Activated T-cell treated with anti-CD3 and anti-CD28 coated beads for 24 hours (primary cell): ENCODE measurements around the gene HACL1.

ENCODE experiments used
- DNase-seq: peaks from one replicate; pipeline ENCODE4 v3.0.0-alpha.2; 2020; ENCODE audit warnings: low read depth

HACL1 gene

DNA sequence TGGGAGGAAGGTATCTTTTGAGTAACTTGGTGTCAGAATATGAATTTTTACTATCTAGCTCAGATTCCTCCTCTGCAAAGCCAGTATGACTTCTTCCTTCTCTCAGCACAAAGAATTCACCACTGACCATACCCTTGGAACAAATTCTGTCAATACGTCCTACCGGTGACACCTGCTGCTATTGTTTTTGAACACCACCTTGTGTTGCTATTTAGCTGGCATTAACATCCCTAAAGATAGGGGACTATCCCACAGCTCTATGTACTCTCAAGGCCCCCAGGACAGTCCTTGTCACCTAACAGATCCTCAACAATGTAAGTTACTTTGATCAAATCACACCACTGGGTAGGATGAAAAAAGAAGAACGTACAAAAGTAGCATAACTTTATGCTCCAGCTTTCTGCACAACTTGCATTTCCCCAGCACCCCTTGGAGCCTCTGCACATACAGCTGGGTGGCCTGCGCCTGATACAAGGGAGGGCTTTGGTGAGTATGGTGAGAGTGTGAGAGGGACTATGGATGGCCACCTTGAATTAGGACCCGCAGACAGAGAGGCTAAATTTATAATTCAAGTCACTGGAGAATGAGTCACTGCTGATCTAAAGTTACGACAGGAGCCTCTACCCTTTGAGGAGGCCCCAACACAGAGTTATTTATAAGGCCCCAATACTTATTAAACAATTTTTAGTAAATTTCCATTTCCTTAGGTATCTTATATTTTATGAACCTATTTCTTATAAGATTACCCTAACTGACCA lies 77.5 kb downstream of the HACL1 start:
- no peak for DNase-seq

DNA sequence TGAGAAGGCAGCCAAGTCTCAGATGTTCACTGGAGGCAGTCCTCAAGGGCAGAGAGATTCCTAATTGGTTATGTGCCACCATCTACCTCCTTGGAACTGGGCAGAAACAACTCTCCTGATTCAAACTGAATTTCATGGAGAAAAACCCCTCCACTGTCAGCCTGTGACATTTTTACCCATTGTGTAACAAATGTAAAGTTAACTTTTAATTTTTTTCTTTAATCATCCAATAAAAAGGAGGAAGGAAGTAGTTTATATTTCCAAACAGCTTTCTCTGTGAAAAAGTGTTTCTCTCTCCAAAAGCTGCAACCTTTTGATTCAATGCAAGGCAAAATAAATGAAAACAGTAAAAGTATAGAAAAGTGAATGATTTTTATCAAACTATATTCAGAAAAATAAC lies 79.4 kb downstream of the HACL1 start:
- no peak for DNase-seq

DNA sequence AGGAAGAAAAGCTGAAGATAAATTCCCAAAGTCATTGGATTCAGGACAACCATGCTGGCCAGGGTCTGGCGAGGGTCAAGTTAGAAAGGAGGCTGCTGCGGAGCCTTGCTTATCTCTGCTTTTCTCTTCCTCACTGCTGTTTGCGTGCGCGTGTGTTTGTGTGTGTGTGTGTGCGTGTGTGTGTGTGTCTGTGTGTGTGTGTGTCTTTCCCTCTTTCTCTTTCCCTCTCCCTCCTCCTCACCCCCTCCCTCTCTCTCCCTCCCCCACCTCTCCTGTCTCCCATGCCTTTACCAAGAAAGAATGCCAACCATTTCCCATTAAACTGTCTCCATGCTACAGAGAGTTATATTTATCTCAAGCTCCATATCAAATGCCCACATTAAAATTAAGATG lies 79.8 kb downstream of the HACL1 start, which contains the start of gene COLQ:
TSS of gene COLQ (minus strand) at position 134 of the 393 bp plus-strand sequence. CDS start at position 53, 81 bp downstream.
- no peak for DNase-seq

DNA sequence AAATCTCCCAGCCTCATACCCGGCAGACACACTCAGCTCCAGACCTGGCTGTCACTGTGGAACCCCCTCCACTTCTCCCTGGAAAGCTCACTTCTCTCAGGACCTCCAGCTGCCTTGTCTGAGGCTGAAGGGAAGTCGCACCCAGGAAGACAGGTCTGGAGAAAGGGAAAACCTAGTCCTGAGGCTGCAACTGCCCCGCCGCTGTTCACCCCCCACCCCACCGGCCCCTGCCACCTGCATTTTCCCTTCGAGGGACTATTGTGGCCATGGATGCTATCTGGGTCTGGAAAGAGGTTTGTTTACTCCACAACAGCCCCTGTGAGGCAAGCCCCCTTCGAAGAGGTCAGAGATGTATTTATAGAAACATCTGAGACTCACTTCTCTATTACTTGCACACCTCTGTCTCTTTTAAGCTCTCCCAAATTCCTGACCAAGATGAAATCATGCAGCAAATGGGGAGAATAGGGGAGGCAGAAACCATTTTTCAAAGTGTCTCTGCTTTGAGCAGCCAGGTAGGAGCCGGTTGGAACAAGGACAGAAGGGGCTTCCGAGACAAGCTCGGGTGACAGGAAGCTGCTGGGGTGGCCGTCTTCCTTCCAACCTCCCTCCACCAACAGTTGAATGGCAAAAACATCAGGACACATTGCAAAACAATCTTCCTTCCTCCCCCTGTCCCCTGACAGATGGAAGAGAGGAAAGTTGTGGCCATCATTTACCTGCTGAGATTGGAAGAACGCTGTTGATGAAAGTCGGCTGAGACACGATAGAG lies 80.4 kb downstream of the HACL1 start:
- no peak for DNase-seq

DNA sequence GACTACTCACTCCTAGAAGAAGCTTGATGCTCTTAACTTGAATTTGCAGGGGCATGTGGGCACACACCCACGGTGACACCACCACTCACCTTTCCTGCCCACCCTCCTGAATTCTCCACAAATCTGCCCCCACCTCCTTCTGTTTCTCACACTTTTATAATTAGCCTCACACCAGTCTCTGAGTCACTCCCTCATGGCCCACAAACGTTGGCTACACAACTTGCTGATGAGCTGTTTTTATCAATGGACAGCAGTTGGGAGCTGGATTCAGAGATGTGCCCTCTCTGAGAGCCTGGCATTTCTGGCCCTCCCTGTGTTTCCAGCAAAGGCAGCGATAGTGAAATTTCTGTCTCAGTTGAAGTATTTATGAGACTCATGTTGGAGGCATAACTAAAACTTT lies 81.2 kb downstream of the HACL1 start:
- DNase-seq = peak; percentile 7

DNA sequence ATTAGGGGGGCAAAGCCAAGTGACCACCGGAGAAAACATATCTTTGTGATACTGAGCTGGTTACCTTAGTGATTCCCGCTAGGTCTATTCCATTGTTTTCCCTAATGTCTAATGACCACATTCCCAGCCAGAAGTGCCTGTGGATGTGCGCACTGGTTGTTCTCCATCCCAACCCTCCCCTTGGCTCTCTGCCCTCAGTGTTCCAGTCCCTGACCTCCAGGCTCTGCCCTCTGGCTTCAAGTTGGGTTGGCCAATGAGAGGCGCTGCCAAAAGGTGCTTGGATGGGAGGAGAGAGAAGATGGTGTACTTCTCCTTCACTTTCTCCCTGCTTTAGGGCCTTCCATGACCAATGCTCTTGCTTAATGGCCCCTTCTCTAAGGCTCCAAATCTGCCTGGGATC lies 82.3 kb downstream of the HACL1 start:
- DNase-seq = no peak

DNA sequence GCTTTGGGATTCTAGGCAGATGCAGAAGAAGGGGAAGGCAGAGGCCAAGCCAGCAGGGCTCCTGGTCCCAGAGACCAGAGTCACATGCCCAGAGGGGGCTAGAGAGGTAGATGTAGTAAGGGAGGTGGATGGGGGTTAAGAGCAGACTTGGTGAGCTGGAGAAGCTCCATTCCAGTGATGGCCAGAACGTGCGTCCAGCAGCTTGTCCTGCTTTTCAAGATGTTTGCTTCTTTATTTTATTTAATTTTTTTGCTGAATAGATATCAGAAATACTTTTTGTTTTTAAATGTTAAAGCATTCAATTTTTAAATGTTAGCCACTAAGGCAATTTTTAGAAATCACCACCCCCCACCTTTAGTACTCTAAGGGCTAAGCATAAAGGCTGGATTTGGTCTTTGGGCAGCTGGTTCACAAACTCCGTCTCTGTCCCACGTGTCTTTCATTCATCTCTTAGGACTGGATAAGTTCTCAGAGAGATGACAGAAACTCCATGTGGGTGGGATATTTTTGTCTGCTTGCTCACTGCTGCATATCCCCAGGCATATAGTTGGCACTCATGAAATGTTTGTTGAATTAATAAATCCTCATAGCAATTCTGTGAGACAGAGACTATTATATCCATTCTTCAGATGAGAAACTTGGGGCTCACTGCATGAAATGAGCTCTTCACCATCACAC lies 86.6 kb downstream of the HACL1 start:
- no peak for DNase-seq

DNA sequence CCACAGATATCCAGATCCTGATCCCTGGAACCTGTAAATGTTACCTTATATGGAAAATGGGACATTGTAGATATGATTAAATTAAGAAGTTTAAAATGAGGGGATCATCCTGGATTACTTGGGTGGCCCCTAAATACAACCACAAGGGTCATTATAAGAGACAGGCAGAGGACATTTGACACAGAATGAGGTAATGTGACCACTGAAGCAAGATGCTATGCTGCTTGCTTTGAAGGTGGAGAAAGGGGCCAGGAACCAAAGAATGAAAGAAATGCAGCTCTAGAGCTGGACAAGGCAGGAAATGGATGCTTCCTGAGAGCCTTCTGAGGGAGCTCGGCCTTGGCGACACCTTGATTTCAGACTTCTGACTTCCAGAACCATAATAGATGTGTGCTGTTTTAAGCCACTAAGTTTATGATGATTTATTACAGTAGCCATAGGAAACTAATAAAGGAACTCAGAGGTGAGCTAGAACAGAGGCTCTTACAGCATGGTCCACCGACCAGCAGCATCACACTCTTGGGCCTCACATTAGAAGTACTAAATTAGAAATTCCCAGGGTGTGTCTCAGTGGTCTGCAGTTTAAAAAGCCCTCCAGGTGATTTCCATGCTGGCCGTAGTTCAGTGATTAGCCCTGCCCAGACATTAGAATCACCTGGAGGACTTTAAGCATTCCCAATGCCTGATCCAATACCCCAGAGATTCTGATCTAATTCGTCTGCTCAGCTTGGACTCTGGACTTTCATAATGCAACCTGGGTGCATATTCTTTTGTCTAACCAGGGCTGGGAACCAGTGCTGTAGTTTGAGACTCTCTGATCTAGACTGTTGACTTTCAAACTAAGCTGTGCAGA lies 87.3 kb downstream of the HACL1 start:
- DNase-seq = no peak

DNA sequence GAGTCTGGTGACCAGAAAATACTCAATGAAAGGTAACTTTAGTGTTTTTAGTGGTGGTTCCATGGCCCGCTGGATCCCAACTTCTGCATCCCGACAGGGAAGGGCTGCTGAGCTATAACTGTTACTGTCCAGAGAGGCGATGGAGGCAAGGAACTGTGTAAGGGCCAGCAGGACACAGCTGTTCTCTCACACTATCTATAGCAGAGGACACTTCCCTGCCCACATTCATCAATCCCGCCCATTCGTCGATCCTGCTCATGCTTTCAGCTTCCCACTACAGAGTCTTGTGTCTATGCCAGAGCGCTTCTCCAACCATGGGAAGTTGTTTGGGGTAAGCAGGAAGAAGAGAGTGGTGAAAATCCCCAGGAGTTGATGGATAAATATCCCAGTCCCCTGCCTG lies 88.3 kb downstream of the HACL1 start:
- DNase-seq = no peak

DNA sequence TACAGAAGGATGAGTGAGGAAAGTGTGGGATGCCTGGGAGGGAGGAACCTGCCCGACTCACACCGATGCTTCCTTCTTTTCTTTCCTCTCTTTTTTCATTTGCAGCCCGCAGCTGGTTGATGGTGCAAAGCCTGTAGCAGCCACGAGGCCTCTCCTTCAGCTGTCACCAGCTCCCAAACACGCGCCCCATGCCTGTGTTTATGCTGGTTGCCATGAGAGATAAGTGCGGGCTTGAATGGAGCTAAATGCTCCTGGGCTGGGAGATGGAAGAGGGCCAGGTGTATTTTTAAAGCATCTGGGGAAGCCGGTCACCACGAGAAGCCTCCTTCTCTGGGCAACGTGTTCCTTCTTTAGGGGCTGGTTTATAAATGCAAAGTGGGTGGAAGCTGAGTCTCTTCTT lies 89.2 kb downstream of the HACL1 start:
- DNase-seq = no peak

DNA sequence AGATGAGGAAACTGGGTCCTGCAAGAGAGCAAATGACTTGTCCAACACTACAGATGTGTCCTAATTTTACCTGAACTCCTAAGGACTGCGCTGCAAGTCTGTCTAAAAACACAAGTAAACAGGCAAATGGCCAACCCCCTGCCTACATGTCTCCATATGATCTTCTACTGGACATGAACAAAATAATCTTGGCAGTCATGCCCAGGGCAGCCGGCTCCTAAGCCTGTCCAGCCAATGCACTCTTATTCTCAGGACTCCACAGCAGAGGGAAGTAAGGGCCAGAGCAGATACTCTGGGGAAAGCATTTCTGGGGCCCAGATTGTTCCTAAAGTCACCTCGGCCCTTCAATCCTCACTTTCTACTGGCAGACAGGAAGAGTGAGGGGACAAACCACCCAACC lies 90.2 kb downstream of the HACL1 start:
- DNase-seq = no peak
